NCI-H2107 treated with DMSO at 0.1 percent for 48 hours (cell line): ENCODE measurements around the gene CEMP1.
"Not testable (repeated sequence)": the region's sequence is repeated elsewhere in the genome, so short reads cannot be mapped to it uniquely, and the experiment has no call there.

Source experiments
- DNase-seq: peaks from one replicate; lab custom pipeline; 2025; ENCODE audit not compliant: unreplicated experiment; lab: John Stamatoyannopoulos, UW

The CEMP1 gene

GRCh38 chr16:2531371-2531695 is at the start of gene CEMP1:
TSS of gene CEMP1 (minus strand) at chr16:2531408. CDS start at chr16:2531073, 335 bp downstream.
- DNase-seq: no peak

- not testable (repeated sequence) for DNase-seq
These were observed 49.6 kb upstream of the CEMP1 start for GRCh38 chr16:2580818-2581217.

- DNase-seq: not testable (repeated sequence)
These were observed 48.9 kb upstream of the CEMP1 start for GRCh38 chr16:2580143-2580542.

GRCh38 chr16:2578905-2579304 is 47.7 kb upstream of the CEMP1 start:
- not testable (repeated sequence) for DNase-seq

- DNase-seq: not testable (repeated sequence)
These were observed 45.8 kb upstream of the CEMP1 start for GRCh38 chr16:2577044-2577443.

- DNase-seq: not testable (repeated sequence)
These were observed 44.6 kb upstream of the CEMP1 start for GRCh38 chr16:2575839-2576238.

GRCh38 chr16:2572704-2573103 is 41.5 kb upstream of the CEMP1 start:
- DNase-seq: not testable (repeated sequence)

GRCh38 chr16:2568573-2568972 is 37.4 kb upstream of the CEMP1 start:
- not testable (repeated sequence) for DNase-seq

GRCh38 chr16:2567506-2567905 is 36.3 kb upstream of the CEMP1 start:
- not testable (repeated sequence) for DNase-seq

GRCh38 chr16:2560798-2561133 is 29.6 kb upstream of the CEMP1 start:
- DNase-seq: not testable (repeated sequence)

- not testable (repeated sequence) for DNase-seq
These were observed 29.1 kb upstream of the CEMP1 start for GRCh38 chr16:2560131-2560797.

- not testable (repeated sequence) for DNase-seq
These were observed 25.9 kb upstream of the CEMP1 start for GRCh38 chr16:2557150-2557549.

GRCh38 chr16:2554709-2555425 is 23.7 kb upstream of the CEMP1 start:
- DNase-seq: not testable (repeated sequence)

GRCh38 chr16:2551420-2551889 is 20.2 kb upstream of the CEMP1 start:
- DNase-seq: not testable (repeated sequence)

GRCh38 chr16:2550283-2550878 is 19.2 kb upstream of the CEMP1 start:
- DNase-seq: not testable (repeated sequence)

- DNase-seq: not testable (repeated sequence)
These were observed 12.6 kb upstream of the CEMP1 start for GRCh38 chr16:2543771-2544170.

GRCh38 chr16:2541409-2541808 is 10.2 kb upstream of the CEMP1 start:
- not testable (repeated sequence) for DNase-seq

GRCh38 chr16:2540912-2541311 is 9.7 kb upstream of the CEMP1 start:
- not testable (repeated sequence) for DNase-seq

- DNase-seq: not testable (repeated sequence)
These were observed 8.7 kb upstream of the CEMP1 start for GRCh38 chr16:2539845-2540458.

- not testable (repeated sequence) for DNase-seq
These were observed 8.1 kb upstream of the CEMP1 start for GRCh38 chr16:2539192-2539844.
